ENCODE results near the gene RPL5. TPM values are rescaled to one million over a fixed set of nuclear protein-coding genes. Genes with fewer than 3 reads are reported as not detected.

Gene RPL5
- total and polyA plus RNA-seq, 9 of the 15 experiments (the other 6 are each of a cell fraction or from before 2014, with no cell fraction given) = 1,467 to 4,252 (median 2,454) TPM

DNA sequence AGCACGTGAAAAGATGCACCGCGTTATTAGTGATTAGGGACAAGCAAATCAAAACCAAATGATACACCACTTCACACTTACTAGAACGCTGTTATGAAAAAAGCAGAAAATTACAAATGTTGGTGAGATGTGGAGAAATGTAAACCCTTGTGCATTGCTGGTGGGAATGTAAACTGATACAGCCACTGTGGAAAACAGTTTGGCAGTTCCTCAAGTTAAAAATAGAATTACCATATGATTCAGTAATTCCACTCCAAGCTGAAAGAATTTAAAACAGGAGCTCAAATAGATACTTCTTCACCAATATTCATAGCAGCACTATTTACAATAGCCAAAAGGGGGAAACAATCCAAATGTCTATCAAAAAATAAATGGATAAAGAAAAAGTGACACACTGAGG, 36.7 kb upstream of the RPL5 start:
- Histone ChIP-seq H3K9me1 (ENCODE audit: control insufficient read depth, insufficient read depth, low read length) (no peaks in the 10 kb centered on the region), H2AFZ (ENCODE audit: low read depth, low read length) (no peak overlapping the region), H3K4me1 (replicated peaks in 1 of 2; ENCODE audit: control insufficient read depth in 2 of 2, insufficient read depth in 2 of 2, low read length in 2 of 2) (peaks cover 8 to 17% of the 10 kb centered on the region in 2 experiments; a peak in 3 of 5 replicates), H4K20me1 (replicated peaks; ENCODE audit: control insufficient read depth, insufficient read depth, low read length) (no peaks in the 10 kb centered on the region), H3K4me3 (no peak overlapping the region), H3K79me2 (ENCODE audit: control insufficient read depth, insufficient read depth, low read length) (no peaks in the 10 kb centered on the region), H3K36me3 (ENCODE audit: control insufficient read depth, insufficient read depth, low read length) (no peaks in the 10 kb centered on the region), H3K27me3 (ENCODE audit: control insufficient read depth in 2 of 2, insufficient read depth in 2 of 2, low read length in 2 of 2) (no peaks in the 10 kb centered on the region), H3K27ac (ENCODE audit: extremely low read depth, low read depth, low read length) (no peak overlapping the region), H3K9ac (ENCODE audit: insufficient read depth in 1 of 2, low read depth in 2 of 2, low read length in 2 of 2) (no peak overlapping the region), H3K4me2 (ENCODE audit: insufficient read depth, low read length) (no peak overlapping the region), H3K9me3 (replicated peaks; ENCODE audit: control insufficient read depth, insufficient read depth, low read depth, low read length) (no peaks in the 10 kb centered on the region)
- TF ChIP-seq TAF1 (IDR thresholded peaks at IDR 0.05; ENCODE audit: control insufficient read depth, extremely low read depth, insufficient read depth, low read length, severe bottlenecking) (no peak), ZNF778 (CRISPR knock-in tag; IDR thresholded peaks at IDR 0.05) (no peak), ZFP36 (IDR thresholded peaks at IDR 0.05; ENCODE audit: low read depth, low read length, partially characterized antibody) (no peak), PHB (CRISPR knock-in tag; IDR thresholded peaks at IDR 0.05) (no peak), KLF16 (IDR thresholded peaks at IDR 0.05) (no peak)
- TF ChIP-seq, protein P1, sequence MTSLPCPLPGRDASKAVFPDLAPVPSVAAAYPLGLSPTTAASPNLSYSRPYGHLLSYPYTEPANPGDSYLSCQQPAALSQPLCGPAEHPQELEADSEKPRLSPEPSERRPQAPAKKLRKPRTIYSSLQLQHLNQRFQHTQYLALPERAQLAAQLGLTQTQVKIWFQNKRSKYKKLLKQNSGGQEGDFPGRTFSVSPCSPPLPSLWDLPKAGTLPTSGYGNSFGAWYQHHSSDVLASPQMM (CRISPR knock-in tag; IDR thresholded peaks at IDR 0.05) = no peak
- intact Hi-C loops (cut with micrococcal nuclease) (no loop called here), in situ Hi-C loops (cut with MboI) (no loop called here)
- no peak for ATAC-seq
- POLR2A ChIA-PET = interaction anchor here (1.1 to 1.4 kb wide), 3 partner anchors 9 to 10 kb away, joined by 3 to 4 read pairs (median 3); partner anchors contain the start of gene EVI5
- CTCF ChIA-PET (ENCODE audit: low intra/inter-chr PET ratio) = interaction anchor here (0.7 kb wide), 1 partner anchor 267 kb away, joined by 3 read pairs; no protein-coding TSS in a partner anchor
- no peak for FAIRE-seq
- no peak for DNase-seq (ENCODE audit: extremely low read depth in 1 of 4, low spot score in 3 of 4)
- no TSS peak for BruUV-seq (replicated peaks)
- WGBS (ENCODE audit: insufficient coverage, low coverage, missing lambda C conversion rate) = 80% methylated on average over 4 of the region's 4 CpGs

DNA sequence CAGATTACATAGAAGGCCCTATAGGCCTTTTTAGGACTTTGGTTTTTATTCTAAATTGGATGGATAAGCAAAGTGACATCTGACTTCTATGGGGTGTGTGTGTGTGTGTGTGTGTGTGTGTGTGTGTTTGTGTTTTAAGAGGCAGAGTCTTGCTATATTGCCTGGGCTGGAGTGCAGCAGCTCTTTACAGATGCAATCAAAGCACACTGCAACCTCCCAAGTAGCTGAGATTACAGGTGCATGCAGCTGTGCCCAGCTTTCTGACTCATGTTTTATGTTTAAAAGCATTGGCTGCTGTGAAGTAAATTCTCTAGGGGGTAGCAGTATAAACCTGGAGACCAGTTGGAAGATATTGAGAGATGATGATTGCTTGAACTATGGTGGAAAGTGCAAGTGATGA, 34.5 kb upstream of the RPL5 start:
- no peak overlapping the region for H3K27ac ChIP-seq (ENCODE audit: extremely low read depth, low read depth, low read length)
- no peak for ATAC-seq
- H2AFZ ChIP-seq (ENCODE audit: low read depth, low read length) = no peak overlapping the region
- CTCF ChIA-PET (ENCODE audit: low intra/inter-chr PET ratio) = no interaction called here
- DNase-seq (ENCODE audit: extremely low read depth in 1 of 4, low spot score in 3 of 4) = no peak
- no peaks in the 10 kb centered on the region for H4K20me1 ChIP-seq (replicated peaks; ENCODE audit: control insufficient read depth, insufficient read depth, low read length)
- intact Hi-C loops (cut with micrococcal nuclease) (no loop called here), in situ Hi-C loops (cut with MboI) (no loop called here)
- TF ChIP-seq KDM1A (IDR thresholded peaks at IDR 0.05) = peak; percentile 79 to 85
- peak in 1 of 2 experiments; percentile 40; a peak in 1 of 4 replicates for TF ChIP-seq RCOR1 (IDR thresholded peaks at IDR 0.05; ENCODE audit: borderline replicate concordance in 1 of 2, low read depth in 2 of 2, low read length in 2 of 2)
- no peak for TF ChIP-seq XRCC4 (IDR thresholded peaks at IDR 0.05; ENCODE audit: extremely low read depth, insufficient read depth, insufficient read length)
- TF ChIP-seq ZFPM2 (CRISPR knock-in tag; IDR thresholded peaks at IDR 0.05) = no peak
- no peak for TF ChIP-seq CEBPB (tag; IDR thresholded peaks at IDR 0.05)
- no peak for TF ChIP-seq ZBTB1 (CRISPR knock-in tag; IDR thresholded peaks at IDR 0.05; ENCODE audit: borderline replicate concordance, low read depth)
- H3K9ac ChIP-seq (ENCODE audit: insufficient read depth in 1 of 2, low read depth in 2 of 2, low read length in 2 of 2) = no peak overlapping the region
- POLR2A ChIA-PET = interaction anchor here (0.6 to 1.9 kb wide), 5 partner anchors 10 to 1184 kb away, joined by 3 to 12 read pairs (median 4); partner anchors contain the start of genes EVI5 and RPL5
- no peaks in the 10 kb centered on the region for H3K79me2 ChIP-seq (ENCODE audit: control insufficient read depth, insufficient read depth, low read length)
- H3K4me2 ChIP-seq (ENCODE audit: insufficient read depth, low read length) = no peak overlapping the region
- H3K4me1 ChIP-seq (replicated peaks in 1 of 2; ENCODE audit: control insufficient read depth in 2 of 2, insufficient read depth in 2 of 2, low read length in 2 of 2) = peaks cover 8% of the 10 kb centered on the region in 2 experiments; a peak in 3 of 5 replicates
- no peaks in the 10 kb centered on the region for H3K27me3 ChIP-seq (ENCODE audit: control insufficient read depth in 2 of 2, insufficient read depth in 2 of 2, low read length in 2 of 2)
- H3K4me3 ChIP-seq = no peak overlapping the region
- H3K9me3 ChIP-seq (replicated peaks; ENCODE audit: control insufficient read depth, insufficient read depth, low read depth, low read length) = no peaks in the 10 kb centered on the region
- no peaks in the 10 kb centered on the region for H3K36me3 ChIP-seq (ENCODE audit: control insufficient read depth, insufficient read depth, low read length)
- no TSS peak for BruUV-seq (replicated peaks)
- H3K9me1 ChIP-seq (ENCODE audit: control insufficient read depth, insufficient read depth, low read length) = no peaks in the 10 kb centered on the region
- no peak for FAIRE-seq

Measured in K562 (cell line).